ENCODE measurements around the gene YBEY.

DNA sequence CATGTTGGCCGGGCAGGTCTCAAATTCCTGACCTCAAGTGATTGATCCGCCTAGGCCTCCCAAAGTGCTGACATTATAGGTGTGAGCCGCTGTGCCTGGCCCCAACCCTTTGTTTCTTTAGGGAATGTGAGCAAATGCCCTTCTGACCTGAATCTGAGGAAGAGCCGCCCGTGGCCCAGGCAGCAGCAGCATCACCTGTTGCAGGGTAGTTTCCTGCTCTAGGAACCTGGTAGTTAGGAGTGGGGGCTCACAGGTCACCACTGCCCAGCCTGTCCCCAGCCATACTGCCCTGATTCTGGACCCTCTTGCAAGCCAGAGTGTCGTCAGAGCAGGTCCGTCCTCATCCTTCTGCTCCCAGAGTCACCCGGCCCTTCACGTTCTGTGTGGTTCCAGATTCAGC is 13.0 kb downstream of the YBEY start:
- TF ChIP-seq CREB1 (IDR thresholded peaks at IDR 0.05) (no peak), BRCA1 (IDR thresholded peaks at IDR 0.05; ENCODE audit: low read depth, low read length) (no peak), EZH2 (IDR thresholded peaks at IDR 0.05; ENCODE audit: low read depth, low read length, severe bottlenecking) (no peak), POLR2A (IDR thresholded peaks at IDR 0.05; ENCODE audit: control extremely low read depth in 1 of 2, low read depth in 2 of 2, low read length in 2 of 2) (no peak), TAF1 (IDR thresholded peaks at IDR 0.05; ENCODE audit: low read depth, low read length) (no peak), SP2 (IDR thresholded peaks at IDR 0.05; ENCODE audit: low read length) (no peak), EGR1 (IDR thresholded peaks at IDR 0.05; ENCODE audit: borderline replicate concordance, low read depth, low read length) (no peak)
- TF ChIP-seq, protein P1, sequence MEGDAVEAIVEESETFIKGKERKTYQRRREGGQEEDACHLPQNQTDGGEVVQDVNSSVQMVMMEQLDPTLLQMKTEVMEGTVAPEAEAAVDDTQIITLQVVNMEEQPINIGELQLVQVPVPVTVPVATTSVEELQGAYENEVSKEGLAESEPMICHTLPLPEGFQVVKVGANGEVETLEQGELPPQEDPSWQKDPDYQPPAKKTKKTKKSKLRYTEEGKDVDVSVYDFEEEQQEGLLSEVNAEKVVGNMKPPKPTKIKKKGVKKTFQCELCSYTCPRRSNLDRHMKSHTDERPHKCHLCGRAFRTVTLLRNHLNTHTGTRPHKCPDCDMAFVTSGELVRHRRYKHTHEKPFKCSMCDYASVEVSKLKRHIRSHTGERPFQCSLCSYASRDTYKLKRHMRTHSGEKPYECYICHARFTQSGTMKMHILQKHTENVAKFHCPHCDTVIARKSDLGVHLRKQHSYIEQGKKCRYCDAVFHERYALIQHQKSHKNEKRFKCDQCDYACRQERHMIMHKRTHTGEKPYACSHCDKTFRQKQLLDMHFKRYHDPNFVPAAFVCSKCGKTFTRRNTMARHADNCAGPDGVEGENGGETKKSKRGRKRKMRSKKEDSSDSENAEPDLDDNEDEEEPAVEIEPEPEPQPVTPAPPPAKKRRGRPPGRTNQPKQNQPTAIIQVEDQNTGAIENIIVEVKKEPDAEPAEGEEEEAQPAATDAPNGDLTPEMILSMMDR (IDR thresholded peaks at IDR 0.05; ENCODE audit: control extremely low read depth in 1 of 3, insufficient read depth in 1 of 3, low read depth in 1 of 3, low read length in 3 of 3) = no peak
- TF ChIP-seq, protein P2, sequence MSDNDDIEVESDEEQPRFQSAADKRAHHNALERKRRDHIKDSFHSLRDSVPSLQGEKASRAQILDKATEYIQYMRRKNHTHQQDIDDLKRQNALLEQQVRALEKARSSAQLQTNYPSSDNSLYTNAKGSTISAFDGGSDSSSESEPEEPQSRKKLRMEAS (IDR thresholded peaks at IDR 0.05) = no peak

Measured in H1 (cell line).